HL-60 (cell line): ENCODE measurements around the gene CSE1L.

Experiments used
- CTCF ChIP-seq: IDR thresholded peaks from one replicate; pipeline ENCODE4 v1.5.1; 2011; ENCODE audit warnings: low read length, control low read depth, inconsistent platforms; ENCODE audit not compliant: insufficient read depth
- GABPA ChIP-seq: IDR thresholded peaks from 2 replicates; pipeline ENCODE4 v1.6.1; 2012; ENCODE audit warnings: low read depth
- POLR2AphosphoS5 ChIP-seq: IDR thresholded peaks from 2 replicates; pipeline ENCODE4 v1.6.1; 2012; ENCODE audit warnings: low read depth
- SPI1 ChIP-seq: IDR thresholded peaks from 2 replicates; pipeline ENCODE4 v1.6.1; 2012; ENCODE audit warnings: low read depth, mild to moderate bottlenecking, borderline replicate concordance
- TF ChIP-seq, protein P1 (sequence below): IDR thresholded peaks from 2 replicates; pipeline ENCODE4 v1.6.1; 2012; ENCODE audit warnings: low read depth; ENCODE audit not compliant: insufficient replicate concordance

GRCh38 chr20:49122920-49123319, 76.8 kb downstream of the CSE1L start:
- TF ChIP-seq CTCF (no peak), POLR2AphosphoS5 (no peak), SPI1 (no peak), GABPA (no peak)
- TF ChIP-seq, protein P1, sequence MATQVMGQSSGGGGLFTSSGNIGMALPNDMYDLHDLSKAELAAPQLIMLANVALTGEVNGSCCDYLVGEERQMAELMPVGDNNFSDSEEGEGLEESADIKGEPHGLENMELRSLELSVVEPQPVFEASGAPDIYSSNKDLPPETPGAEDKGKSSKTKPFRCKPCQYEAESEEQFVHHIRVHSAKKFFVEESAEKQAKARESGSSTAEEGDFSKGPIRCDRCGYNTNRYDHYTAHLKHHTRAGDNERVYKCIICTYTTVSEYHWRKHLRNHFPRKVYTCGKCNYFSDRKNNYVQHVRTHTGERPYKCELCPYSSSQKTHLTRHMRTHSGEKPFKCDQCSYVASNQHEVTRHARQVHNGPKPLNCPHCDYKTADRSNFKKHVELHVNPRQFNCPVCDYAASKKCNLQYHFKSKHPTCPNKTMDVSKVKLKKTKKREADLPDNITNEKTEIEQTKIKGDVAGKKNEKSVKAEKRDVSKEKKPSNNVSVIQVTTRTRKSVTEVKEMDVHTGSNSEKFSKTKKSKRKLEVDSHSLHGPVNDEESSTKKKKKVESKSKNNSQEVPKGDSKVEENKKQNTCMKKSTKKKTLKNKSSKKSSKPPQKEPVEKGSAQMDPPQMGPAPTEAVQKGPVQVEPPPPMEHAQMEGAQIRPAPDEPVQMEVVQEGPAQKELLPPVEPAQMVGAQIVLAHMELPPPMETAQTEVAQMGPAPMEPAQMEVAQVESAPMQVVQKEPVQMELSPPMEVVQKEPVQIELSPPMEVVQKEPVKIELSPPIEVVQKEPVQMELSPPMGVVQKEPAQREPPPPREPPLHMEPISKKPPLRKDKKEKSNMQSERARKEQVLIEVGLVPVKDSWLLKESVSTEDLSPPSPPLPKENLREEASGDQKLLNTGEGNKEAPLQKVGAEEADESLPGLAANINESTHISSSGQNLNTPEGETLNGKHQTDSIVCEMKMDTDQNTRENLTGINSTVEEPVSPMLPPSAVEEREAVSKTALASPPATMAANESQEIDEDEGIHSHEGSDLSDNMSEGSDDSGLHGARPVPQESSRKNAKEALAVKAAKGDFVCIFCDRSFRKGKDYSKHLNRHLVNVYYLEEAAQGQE = no peak
